NB4 (cell line): ENCODE data around the gene RNF31.

Experiments
- POLR2A ChIP-seq: IDR thresholded peaks from 2 replicates; pipeline ENCODE4 v1.6.1; 2011; ENCODE audit warnings: mild to moderate bottlenecking; ENCODE audit not compliant: insufficient read length; ENCODE audit errors: extremely low read depth
- TF ChIP-seq, protein P1 (sequence below): IDR thresholded peaks from one replicate; pipeline ENCODE4 v1.5.1; 2012; ENCODE audit warnings: low read depth, low read length

DNA sequence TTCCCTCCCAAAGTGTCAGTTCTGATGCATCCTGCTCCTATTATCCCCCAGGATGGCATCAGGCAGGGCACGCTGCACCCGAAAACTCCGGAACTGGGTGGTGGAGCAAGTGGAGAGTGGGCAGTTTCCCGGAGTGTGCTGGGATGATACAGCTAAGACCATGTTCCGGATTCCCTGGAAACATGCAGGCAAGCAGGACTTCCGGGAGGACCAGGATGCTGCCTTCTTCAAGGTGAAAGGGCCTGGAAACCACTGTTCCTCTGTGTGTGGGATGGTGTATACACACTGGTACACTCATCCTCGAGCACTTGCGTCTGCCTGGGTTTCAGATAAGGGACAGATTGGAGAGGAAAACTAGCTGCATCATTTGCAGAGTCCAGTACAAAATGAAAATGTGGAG lies 14.8 kb downstream of the RNF31 start:
- TF ChIP-seq, protein P1, sequence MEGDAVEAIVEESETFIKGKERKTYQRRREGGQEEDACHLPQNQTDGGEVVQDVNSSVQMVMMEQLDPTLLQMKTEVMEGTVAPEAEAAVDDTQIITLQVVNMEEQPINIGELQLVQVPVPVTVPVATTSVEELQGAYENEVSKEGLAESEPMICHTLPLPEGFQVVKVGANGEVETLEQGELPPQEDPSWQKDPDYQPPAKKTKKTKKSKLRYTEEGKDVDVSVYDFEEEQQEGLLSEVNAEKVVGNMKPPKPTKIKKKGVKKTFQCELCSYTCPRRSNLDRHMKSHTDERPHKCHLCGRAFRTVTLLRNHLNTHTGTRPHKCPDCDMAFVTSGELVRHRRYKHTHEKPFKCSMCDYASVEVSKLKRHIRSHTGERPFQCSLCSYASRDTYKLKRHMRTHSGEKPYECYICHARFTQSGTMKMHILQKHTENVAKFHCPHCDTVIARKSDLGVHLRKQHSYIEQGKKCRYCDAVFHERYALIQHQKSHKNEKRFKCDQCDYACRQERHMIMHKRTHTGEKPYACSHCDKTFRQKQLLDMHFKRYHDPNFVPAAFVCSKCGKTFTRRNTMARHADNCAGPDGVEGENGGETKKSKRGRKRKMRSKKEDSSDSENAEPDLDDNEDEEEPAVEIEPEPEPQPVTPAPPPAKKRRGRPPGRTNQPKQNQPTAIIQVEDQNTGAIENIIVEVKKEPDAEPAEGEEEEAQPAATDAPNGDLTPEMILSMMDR: no peak
- no peak for TF ChIP-seq POLR2A
